ENCODE data around the gene GSK3B.
A peak's percentile ranks its signal among the peaks of the same experiment; 100 is the strongest.

The GSK3B gene

GRCh38 chr3:119810018-119810435, 284.2 kb downstream of the GSK3B start:
- TF ChIP-seq CTCF (IDR thresholded peaks at IDR 0.05): no peak
- Histone ChIP-seq H3K4me3 (peak overlapping the region; percentile 73), H3K27ac (no peak overlapping the region)
- no peak for DNase-seq (ENCODE audit: low spot score)

- TF ChIP-seq CTCF (IDR thresholded peaks at IDR 0.05): no peak
- DNase-seq (ENCODE audit: low spot score): no peak
- Histone ChIP-seq H3K4me3 (peak overlapping the region; percentile 73), H3K27ac (no peak overlapping the region)
These were observed 284.8 kb downstream of the GSK3B start for GRCh38 chr3:119809249-119810017.

- no peak for DNase-seq (ENCODE audit: low spot score)
- Histone ChIP-seq H3K27ac (no peak overlapping the region), H3K4me3 (no peak overlapping the region)
- TF ChIP-seq CTCF (IDR thresholded peaks at IDR 0.05): no peak
These were observed 285.4 kb downstream of the GSK3B start for GRCh38 chr3:119808843-119809242.

GRCh38 chr3:119808244-119808643, 286.0 kb downstream of the GSK3B start:
- Histone ChIP-seq H3K4me3 (no peak overlapping the region), H3K27ac (no peak overlapping the region)
- no peak for TF ChIP-seq CTCF (IDR thresholded peaks at IDR 0.05)
- DNase-seq (ENCODE audit: low spot score): no peak

GRCh38 chr3:119800844-119801243, 293.4 kb downstream of the GSK3B start:
- H3K27ac ChIP-seq: no peak overlapping the region
- DNase-seq (ENCODE audit: low spot score): no peak
- no peak overlapping the region for H3K4me3 ChIP-seq
- no peak for TF ChIP-seq CTCF (IDR thresholded peaks at IDR 0.05)

- no peak for DNase-seq (ENCODE audit: low spot score)
- Histone ChIP-seq H3K27ac (no peak overlapping the region), H3K4me3 (no peak overlapping the region)
- TF ChIP-seq CTCF (IDR thresholded peaks at IDR 0.05): no peak
These were observed 297.5 kb downstream of the GSK3B start for GRCh38 chr3:119796785-119797184.

- no peak for DNase-seq (ENCODE audit: low spot score)
- TF ChIP-seq CTCF (IDR thresholded peaks at IDR 0.05): no peak
- Histone ChIP-seq H3K4me3 (no peak overlapping the region), H3K27ac (no peak overlapping the region)
These were observed 297.9 kb downstream of the GSK3B start for GRCh38 chr3:119796368-119796767.

Data from coronary artery (tissue), 2 donors.